ENCODE results near the gene MTM1. TPM values are rescaled to one million over a fixed set of nuclear protein-coding genes. Genes with fewer than 3 reads are reported as not detected.

Gene MTM1
- total and polyA plus RNA-seq, 2 experiments from 2014 or later, result 3.2 to 8.7 TPM

GRCh38 chrX:150647331-150647730 lies 78.9 kb downstream of the MTM1 start:
- H3K4me2 ChIP-seq, result no peak overlapping the region
- no peaks in the 10 kb centered on the region for H3K36me3 Mint-ChIP-seq (ENCODE audit: low read depth)
- H3F3A ChIP-seq (replicated peaks; ENCODE audit: low read depth), result no peaks in the 10 kb centered on the region
- H4K20me1 ChIP-seq (replicated peaks; ENCODE audit: insufficient read depth), result no peaks in the 10 kb centered on the region
- H2AFZ ChIP-seq, result no peak overlapping the region
- H3K36me3 ChIP-seq (ENCODE audit: insufficient read depth), result no peaks in the 10 kb centered on the region
- no peaks in the 10 kb centered on the region for H3K27me3 Mint-ChIP-seq (ENCODE audit: insufficient read depth, low read depth, poor library complexity)
- H3K9me2 ChIP-seq (ENCODE audit: insufficient read depth), result no peaks in the 10 kb centered on the region
- DNase-seq (ENCODE audit: low spot score), result no peak
- H3K79me2 ChIP-seq (replicated peaks; ENCODE audit: insufficient read depth), result no peaks in the 10 kb centered on the region
- H3K4me1 ChIP-seq (ENCODE audit: insufficient read depth), result no peaks in the 10 kb centered on the region
- H3K4me3 ChIP-seq, result no peak overlapping the region
- no peaks in the 10 kb centered on the region for H3K9me3 Mint-ChIP-seq
- no peak for TF ChIP-seq ZNF462 (CRISPR knock-in tag; IDR thresholded peaks at IDR 0.05)
- TF ChIP-seq ZNF331 (CRISPR knock-in tag; IDR thresholded peaks at IDR 0.05; ENCODE audit: low read depth), result no peak
- no peak for TF ChIP-seq EZH2 (IDR thresholded peaks at IDR 0.05; ENCODE audit: low read depth, unreplicated experiment)
- no peak for TF ChIP-seq CTCF (conservative IDR thresholded peaks at IDR 0.05; ENCODE audit: low read depth in 2 of 2)
- no peak for TF ChIP-seq JUNB (IDR thresholded peaks at IDR 0.05; ENCODE audit: unreplicated experiment)
- TF ChIP-seq REST (IDR thresholded peaks at IDR 0.05; ENCODE audit: unreplicated experiment), result no peak
- no peak for TF ChIP-seq CREB1 (CRISPR knock-in tag; IDR thresholded peaks at IDR 0.05; ENCODE audit: low read depth)
- no peak for TF ChIP-seq ETS1 (IDR thresholded peaks at IDR 0.05)
- no peak for TF ChIP-seq NANOG (IDR thresholded peaks at IDR 0.05; ENCODE audit: borderline replicate concordance)
- TF ChIP-seq POLR2AphosphoS5 (IDR thresholded peaks at IDR 0.05; ENCODE audit: low read depth), result no peak
- TF ChIP-seq ZNF114 (CRISPR knock-in tag; IDR thresholded peaks at IDR 0.05), result no peak
- TF ChIP-seq EZH2phosphoT487 (IDR thresholded peaks at IDR 0.05; ENCODE audit: unreplicated experiment), result no peak
- TF ChIP-seq STAT1 (IDR thresholded peaks at IDR 0.05; ENCODE audit: unreplicated experiment), result no peak
- H3K27me3 ChIP-seq (ENCODE audit: insufficient read depth), result no peaks in the 10 kb centered on the region
- H3K4me1 Mint-ChIP-seq, result peaks cover 4% of the 10 kb centered on the region; the same call in 2 of the 3 replicates
- no peak overlapping the region for H3K4me3 Mint-ChIP-seq
- H3K27ac Mint-ChIP-seq, result no peak overlapping the region
- ATAC-seq, result no peak
- no peak overlapping the region for H3K27ac ChIP-seq (ENCODE audit: low read depth)
